MM.1S (cell line): ENCODE measurements around the gene BMAL1.

Source experiments
- DNase-seq: peaks from one replicate; pipeline ENCODE4 v3.0.0-alpha.2; 2015
- H2AFZ ChIP-seq: fragments of 300-600 bp; sonication (generic); 2 replicates; pipeline ENCODE4 v1.6.0; 2016; ENCODE audit warnings: antibody characterized with exemption, low read length
- H3F3A ChIP-seq: fragments of 300-600 bp; sonication (generic); 2 replicates; pipeline ENCODE4 v1.6.1; 2016; ENCODE audit warnings: mild to moderate bottlenecking, antibody characterized with exemption, low read length, moderate library complexity, mixed read lengths; ENCODE audit not compliant: insufficient read depth
- H3K27ac ChIP-seq: fragments of 300-600 bp; sonication (generic); 2 replicates; pipeline ENCODE4 v1.5.1; 2016; ENCODE audit warnings: mild to moderate bottlenecking, low read length
- H3K27me3 ChIP-seq: fragments of 300-600 bp; sonication (generic); replicated peaks from 2 replicates; pipeline ENCODE4 v1.6.0; 2016; ENCODE audit warnings: low read length; ENCODE audit not compliant: insufficient read depth
- H3K36me3 ChIP-seq: fragments of 300-600 bp; sonication (generic); replicated peaks from 2 replicates; pipeline ENCODE4 v1.6.1; 2016; ENCODE audit warnings: mild to moderate bottlenecking, low read length, mixed read lengths; ENCODE audit not compliant: insufficient read depth
- H3K4me1 ChIP-seq: fragments of 300-600 bp; sonication (generic); 2 replicates; pipeline ENCODE4 v1.6.1; 2016; ENCODE audit warnings: low read length, mixed read lengths
- H3K4me2 ChIP-seq: fragments of 300-600 bp; sonication (generic); 2 replicates; pipeline ENCODE4 v1.6.0; 2016; ENCODE audit warnings: low read depth, low read length
- H3K4me3 ChIP-seq: fragments of 300-600 bp; sonication (generic); 2 replicates; pipeline ENCODE4 v1.5.1; 2016; ENCODE audit warnings: low read length, mixed read lengths
- H3K79me2 ChIP-seq: fragments of 300-600 bp; sonication (generic); 2 replicates; pipeline ENCODE4 v1.6.1; 2016; ENCODE audit warnings: mixed run types, low read length, mixed read lengths
- H3K9ac ChIP-seq: fragments of 300-600 bp; sonication (generic); 2 replicates; pipeline ENCODE4 v1.6.1; 2016; ENCODE audit warnings: low read length, mixed read lengths
- H3K9me2 ChIP-seq: fragments of 300-600 bp; sonication (generic); replicated peaks from 2 replicates; pipeline ENCODE4 v1.6.1; 2016; ENCODE audit warnings: mild to moderate bottlenecking, low read length, mixed read lengths; ENCODE audit not compliant: insufficient read depth
- H3K9me3 ChIP-seq: fragments of 300-600 bp; sonication (generic); replicated peaks from 2 replicates; pipeline ENCODE4 v1.6.1; 2016; ENCODE audit warnings: mild to moderate bottlenecking, low read length, mixed read lengths; ENCODE audit not compliant: insufficient read depth
- H4K20me1 ChIP-seq: fragments of 300-600 bp; sonication (generic); 2 replicates; pipeline ENCODE4 v1.6.1; 2016; ENCODE audit warnings: mild to moderate bottlenecking, low read length, moderate library complexity, mixed read lengths; ENCODE audit not compliant: insufficient read depth
- CTCF ChIP-seq: fragments of 300-600 bp; sonication (generic); IDR thresholded peaks from 2 replicates; pipeline ENCODE4 v1.5.1; 2016; ENCODE audit warnings: antibody characterized with exemption, low read length, mixed read lengths
- EZH2 ChIP-seq: fragments of 300-600 bp; sonication (generic); optimal IDR thresholded peaks from 2 replicates; pipeline ENCODE3; 2017; ENCODE audit warnings: low read depth, mild to moderate bottlenecking, antibody characterized with exemption, low read length, mixed read lengths
- EZH2phosphoT487 ChIP-seq: fragments of 300-600 bp; sonication (generic); IDR thresholded peaks from 2 replicates; pipeline ENCODE4 v1.6.1; 2018; ENCODE audit warnings: antibody characterized with exemption, low read length

BMAL1 gene

GRCh38 chr11:13343931-13344717 is 66.5 kb downstream of the BMAL1 start:
- Histone ChIP-seq H3K36me3 (no peaks in the 10 kb centered on the region), H3K4me1 (peaks cover 5% of the 10 kb centered on the region; the same call in 1 of the 2 replicates), H3K27ac (no peak overlapping the region), H3K9me3 (no peaks in the 10 kb centered on the region), H3K27me3 (no peaks in the 10 kb centered on the region), H3K79me2 (peaks cover 5% of the 10 kb centered on the region; the same call in 1 of the 2 replicates), H3K9ac (no peak overlapping the region), H4K20me1 (no peaks in the 10 kb centered on the region), H3F3A (no peaks in the 10 kb centered on the region), H3K4me2 (no peak overlapping the region), H2AFZ (no peak overlapping the region), H3K9me2 (no peaks in the 10 kb centered on the region), H3K4me3 (no peak overlapping the region)
- TF ChIP-seq CTCF (peak; percentile 90), EZH2phosphoT487 (no peak), EZH2 (no peak)
- peak; percentile 66 for DNase-seq

DNA sequence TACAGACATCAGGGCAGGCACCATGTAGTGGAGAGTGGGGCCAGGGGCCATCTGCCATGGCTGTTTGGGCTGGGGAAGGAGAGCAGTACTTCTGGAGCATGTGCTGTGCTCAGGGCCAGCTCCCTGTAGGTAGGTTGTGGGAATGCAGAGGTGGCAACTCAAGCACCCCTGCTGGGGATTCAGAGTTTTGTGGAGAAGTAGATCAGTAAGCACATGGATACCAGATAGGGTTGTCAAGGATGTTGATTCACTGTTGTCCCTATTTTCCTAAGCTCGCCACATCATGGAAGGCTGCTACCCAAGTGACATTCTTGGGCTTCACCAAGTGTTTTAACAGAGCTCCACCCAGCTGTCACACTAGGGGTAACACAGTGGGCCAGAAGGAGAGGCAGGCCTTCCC is 67.2 kb downstream of the BMAL1 start:
- Histone ChIP-seq H3K9ac (no peak overlapping the region), H3K79me2 (peaks cover 5% of the 10 kb centered on the region; the same call in 1 of the 2 replicates), H3K9me3 (no peaks in the 10 kb centered on the region), H3F3A (no peaks in the 10 kb centered on the region; the same call in 1 of the 2 replicates), H3K4me2 (no peak overlapping the region), H3K4me3 (no peak overlapping the region), H4K20me1 (no peaks in the 10 kb centered on the region), H3K36me3 (no peaks in the 10 kb centered on the region), H2AFZ (no peak overlapping the region), H3K27ac (no peak overlapping the region), H3K4me1 (peaks cover 5% of the 10 kb centered on the region; the same call in 1 of the 2 replicates), H3K27me3 (no peaks in the 10 kb centered on the region), H3K9me2 (no peaks in the 10 kb centered on the region)
- TF ChIP-seq EZH2phosphoT487 (no peak), CTCF (no peak), EZH2 (no peak)
- DNase-seq, result no peak

- Histone ChIP-seq H3K4me2 (no peak overlapping the region), H3K9me3 (no peaks in the 10 kb centered on the region), H3K27me3 (no peaks in the 10 kb centered on the region), H3K27ac (no peak overlapping the region), H3K4me1 (peaks cover 5% of the 10 kb centered on the region; the same call in 1 of the 2 replicates), H3K9me2 (no peaks in the 10 kb centered on the region), H3K79me2 (peaks cover 5% of the 10 kb centered on the region; the same call in 1 of the 2 replicates), H3K36me3 (no peaks in the 10 kb centered on the region), H3K4me3 (no peak overlapping the region), H2AFZ (no peak overlapping the region), H3F3A (no peaks in the 10 kb centered on the region; the same call in 1 of the 2 replicates), H3K9ac (no peak overlapping the region), H4K20me1 (no peaks in the 10 kb centered on the region)
- TF ChIP-seq CTCF (no peak), EZH2 (no peak), EZH2phosphoT487 (no peak)
- no peak for DNase-seq
These were observed 68.9 kb downstream of the BMAL1 start for GRCh38 chr11:13346470-13346869.
